GM19099 (cell line): ENCODE results near the gene HTR2A.

ENCODE experiments used
- POLR2A ChIP-seq: IDR thresholded peaks from 3 replicates; pipeline ENCODE4 v1.6.1; 2011; ENCODE audit warnings: low read depth; ENCODE audit not compliant: insufficient read length; ENCODE audit errors: extremely low read depth

Gene HTR2A

DNA sequence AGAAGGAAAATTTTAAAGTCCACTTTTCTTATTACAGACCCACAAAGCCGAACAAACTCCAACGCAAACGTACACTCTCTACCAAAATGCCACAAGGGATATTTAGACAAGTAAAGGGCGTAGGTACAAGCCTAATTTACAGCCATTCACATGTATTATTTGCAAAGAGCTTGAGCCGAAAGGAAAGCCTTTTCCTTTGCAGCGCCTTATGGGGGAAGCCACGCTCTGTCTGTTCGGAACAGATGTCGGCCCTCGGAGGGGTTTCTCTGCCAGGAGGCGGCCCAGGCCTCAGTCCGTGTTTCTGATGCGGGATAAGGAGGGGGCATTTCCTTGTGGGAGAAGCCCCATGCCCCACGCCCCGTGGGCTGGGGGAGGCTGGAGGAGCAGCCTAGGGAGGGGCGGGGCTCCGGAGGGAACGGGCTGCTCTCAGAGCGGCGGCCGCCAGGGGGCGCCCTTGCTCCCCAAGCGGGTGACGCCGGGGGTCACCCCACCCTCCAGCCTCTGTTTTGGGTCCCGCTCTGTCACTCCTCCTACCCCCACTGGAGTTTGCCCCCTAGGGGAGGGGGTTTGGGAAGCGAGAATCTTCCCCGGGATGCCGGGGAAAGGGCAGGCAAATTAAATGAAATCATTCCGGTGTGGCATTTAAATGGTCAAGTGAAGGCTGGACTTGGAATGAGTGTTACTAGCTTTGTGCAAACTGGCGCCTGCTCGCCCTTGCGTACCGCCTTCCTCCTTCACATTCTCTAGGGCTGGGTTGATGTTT lies 2.9 kb downstream of the HTR2A start:
- no peak for TF ChIP-seq POLR2A

DNA sequence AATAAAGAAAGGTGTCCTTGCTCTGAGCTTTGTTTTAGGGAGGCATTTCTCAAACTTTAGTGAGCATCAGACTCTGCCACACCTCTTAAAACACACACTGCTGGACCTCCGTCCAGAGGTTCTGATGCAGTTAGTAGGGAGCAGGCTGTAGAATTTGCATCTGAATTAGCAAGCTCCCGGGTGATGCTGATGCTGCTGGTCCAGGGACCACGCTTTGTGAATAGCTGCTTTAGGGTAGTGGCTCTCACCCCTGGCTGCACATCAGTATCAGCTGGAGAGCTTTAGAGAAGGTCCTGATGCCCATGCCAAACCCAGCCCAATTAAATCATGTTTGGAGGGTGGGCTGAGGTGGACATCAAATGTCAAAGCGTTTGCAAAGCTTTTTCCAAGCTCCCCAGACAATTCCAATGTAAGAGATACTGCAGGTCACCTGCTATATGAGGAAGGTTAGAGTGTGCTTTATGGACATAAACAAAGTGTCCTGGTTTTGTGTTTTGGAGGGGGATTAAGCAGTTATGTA lies 3.6 kb downstream of the HTR2A start:
- no peak for TF ChIP-seq POLR2A

DNA sequence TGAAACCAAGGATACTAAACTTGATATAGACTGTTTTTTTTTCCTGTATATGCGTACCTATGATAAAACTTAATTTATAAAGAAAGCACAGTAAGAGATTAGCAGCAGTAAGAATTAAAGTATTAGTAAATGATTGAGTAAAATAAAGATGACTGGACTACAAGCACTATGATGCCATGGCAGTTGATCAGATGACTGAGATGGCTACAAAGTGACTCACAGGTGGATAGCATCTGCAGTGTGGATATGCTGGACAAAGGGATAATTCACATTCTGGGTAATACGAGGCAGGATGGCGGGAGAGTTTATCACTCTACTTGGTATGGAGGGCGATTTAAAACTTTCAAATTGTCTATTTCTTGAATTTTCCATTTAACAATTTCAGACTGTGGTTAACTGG lies 11.8 kb downstream of the HTR2A start:
- TF ChIP-seq POLR2A, result no peak

DNA sequence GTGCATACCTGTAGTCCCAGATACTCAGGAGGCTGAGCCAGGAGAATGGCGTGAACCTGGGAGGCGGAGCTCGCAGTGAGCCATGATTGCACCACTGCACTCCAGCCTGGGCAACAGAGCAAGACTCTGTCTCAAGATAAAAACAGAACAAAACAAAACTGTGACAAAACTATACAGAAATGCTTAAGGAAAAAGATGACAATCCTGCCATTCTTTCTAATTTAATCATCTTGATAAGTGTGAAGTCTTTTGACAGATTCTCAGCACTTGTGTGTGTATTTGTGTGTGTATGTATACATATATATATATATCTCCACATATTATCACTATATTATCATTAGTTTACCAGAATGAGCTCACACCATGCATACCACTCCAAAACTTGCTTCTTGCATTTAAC lies 12.3 kb downstream of the HTR2A start:
- TF ChIP-seq POLR2A, result no peak

DNA sequence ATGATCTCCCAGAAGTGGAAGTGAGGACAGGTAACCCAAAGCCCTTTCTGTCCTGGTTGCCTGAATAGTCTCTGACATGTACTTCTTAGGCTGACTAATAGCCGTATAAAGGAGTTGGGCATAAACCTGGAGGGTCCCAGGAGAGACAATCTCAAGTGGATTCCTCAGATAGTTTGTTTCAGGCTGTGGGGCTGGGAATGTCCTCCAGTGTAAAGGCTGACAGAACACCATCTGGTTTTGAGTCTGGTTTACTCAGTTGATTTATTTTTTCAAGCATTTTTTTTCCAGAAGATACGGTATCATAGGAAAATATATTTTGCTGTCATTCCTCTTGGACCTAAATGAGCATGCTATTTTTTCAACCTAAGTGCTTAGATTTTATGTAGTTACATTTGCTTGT lies 15.2 kb downstream of the HTR2A start:
- no peak for TF ChIP-seq POLR2A

DNA sequence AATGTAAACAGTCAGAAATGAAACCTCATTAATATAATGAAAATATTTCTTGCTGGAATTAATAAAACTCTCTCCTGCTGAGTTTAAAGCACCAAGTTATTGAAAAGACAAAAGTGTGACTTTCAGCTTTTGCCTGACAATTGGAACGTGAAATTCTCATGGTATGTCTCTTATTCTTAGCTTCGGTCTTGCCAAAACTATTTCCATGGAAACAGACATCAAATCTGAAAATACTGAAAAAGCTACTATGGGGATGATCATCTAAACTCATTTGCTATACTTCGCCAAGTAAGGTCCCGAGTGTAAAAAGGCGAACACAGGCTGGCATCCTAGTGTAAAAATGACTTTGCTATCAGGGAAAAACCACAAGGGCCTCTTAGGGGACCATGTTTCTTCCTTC lies 22.8 kb downstream of the HTR2A start:
- TF ChIP-seq POLR2A, result no peak

DNA sequence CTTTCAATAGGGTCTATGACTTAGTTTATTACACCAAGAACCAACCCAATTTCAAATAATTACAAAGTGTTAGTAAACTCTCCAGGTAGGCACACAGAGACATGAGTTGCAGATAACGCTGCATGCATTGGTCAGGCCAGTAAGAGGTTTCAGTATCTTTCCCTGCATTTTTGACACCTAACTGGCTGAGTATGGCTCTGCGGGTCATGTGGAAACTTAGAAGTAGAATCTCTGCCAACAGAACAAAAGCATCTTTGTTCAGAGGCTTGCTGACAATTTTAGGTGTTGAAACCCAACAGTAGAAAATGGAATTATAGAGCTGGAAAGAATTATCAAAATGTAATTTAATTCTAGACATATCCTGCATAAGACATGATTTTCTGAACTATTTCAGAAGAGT lies 25.3 kb downstream of the HTR2A start:
- no peak for TF ChIP-seq POLR2A

DNA sequence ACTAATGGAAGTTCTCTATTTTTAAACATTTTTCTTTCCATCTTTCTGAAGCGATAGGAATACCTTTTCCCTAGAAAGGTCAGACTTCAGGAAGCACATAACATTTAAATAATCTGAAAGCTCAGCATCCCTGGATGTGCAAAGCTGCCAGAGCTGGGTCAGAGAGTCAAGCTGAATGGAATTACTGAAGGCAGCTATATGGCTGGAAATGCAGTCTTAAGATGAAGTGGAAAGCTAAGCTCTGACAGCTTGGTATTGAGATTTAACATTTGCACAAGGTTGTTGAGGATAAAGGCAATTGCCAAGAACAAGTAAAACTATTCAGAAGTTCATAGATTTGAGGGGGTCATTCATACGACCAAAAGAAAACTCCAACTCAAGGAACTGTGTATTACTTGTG lies 28.8 kb downstream of the HTR2A start:
- no peak for TF ChIP-seq POLR2A

DNA sequence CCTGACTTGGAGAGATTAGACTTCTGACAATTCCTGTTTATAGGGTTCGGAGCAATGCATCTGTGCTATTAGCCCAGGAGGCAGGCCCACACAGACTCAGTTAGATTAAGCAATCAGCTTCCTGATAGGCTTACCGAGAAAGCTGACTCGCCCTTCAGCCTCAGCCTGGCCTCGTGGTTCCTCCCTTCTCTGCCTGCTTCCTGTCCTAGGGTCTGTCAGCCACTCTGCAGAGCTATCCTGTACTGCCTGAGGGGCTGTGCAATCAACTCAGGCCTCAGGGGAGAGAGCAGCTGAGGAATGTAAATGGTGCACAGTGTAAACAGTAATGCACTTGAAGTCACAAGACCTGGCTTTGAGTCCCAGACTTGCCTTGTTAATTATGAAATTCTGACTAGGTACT lies 30.7 kb downstream of the HTR2A start:
- TF ChIP-seq POLR2A, result no peak

DNA sequence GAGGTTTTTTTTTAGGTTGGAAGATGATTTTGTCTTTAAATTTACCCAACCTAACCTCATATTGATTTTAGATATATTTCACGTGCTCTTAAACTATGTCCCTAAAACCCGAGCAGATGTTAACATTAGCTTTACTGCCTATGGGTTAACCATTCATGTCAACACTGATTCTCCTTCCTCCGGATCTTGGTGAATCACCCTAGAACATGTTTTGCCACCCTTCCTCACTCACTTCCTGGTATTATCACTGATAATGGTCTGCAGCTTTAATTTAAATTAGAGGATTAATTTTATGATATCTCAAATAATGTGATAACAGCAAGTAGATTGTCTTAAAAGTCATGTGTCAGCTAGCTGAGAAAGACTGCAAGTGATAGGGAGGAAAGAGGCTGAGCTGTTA lies 31.9 kb downstream of the HTR2A start:
- no peak for TF ChIP-seq POLR2A

DNA sequence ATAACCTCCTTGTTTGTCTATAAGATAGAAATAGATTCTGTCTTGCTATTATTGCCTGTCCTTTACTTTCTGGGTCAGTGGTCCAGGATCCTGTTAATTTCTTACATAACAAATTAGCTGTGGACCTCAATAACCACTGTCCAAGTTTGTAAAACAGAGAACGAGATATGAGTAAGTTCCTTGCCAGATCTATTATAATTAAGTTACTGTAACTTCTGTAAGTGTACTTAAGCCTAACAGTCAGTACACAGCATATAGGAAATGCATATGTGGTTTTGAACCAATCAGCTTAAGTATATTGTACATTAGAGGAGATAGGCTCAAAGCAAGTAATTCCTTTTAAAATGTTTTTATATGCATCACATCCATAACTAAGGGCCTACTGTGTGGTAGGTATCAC lies 34.9 kb downstream of the HTR2A start:
- no peak for TF ChIP-seq POLR2A

DNA sequence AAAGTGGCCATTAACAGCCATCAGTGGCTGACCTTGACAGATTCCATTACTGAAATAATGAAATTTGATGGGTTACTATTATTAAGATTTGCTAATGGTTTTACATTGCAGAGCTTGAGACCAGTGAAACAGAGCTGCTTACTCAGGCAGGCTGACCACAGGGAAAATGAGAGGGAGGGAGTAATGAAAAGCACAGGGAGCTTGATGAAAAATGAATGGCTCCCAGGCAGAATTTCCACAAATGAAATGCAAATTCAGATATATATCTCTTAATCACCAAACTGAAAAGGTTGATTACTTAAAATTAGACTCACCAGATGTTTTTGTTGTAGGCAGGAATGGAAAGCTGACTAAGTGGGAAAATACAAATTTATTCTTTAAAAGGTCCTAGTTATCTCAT lies 36.1 kb downstream of the HTR2A start:
- TF ChIP-seq POLR2A, result no peak

DNA sequence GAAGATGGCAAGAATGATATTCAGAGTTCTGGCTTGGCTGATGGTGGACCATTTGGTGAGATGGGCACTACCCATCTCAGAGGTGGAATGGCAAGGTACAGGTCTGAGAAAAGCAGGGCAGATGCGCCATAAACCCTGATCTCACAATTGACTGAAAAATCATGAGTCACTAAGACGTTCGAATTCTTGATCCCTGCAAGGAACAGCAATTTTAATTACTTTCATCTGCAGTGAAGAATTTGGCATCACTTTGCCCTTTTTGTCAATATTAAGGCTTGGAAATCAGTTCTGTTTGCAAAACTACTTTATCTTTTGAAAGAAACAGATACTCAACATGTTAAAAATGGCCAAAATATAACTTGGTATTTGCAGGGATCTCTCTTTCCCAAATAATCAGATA lies 38.1 kb downstream of the HTR2A start:
- TF ChIP-seq POLR2A, result no peak

DNA sequence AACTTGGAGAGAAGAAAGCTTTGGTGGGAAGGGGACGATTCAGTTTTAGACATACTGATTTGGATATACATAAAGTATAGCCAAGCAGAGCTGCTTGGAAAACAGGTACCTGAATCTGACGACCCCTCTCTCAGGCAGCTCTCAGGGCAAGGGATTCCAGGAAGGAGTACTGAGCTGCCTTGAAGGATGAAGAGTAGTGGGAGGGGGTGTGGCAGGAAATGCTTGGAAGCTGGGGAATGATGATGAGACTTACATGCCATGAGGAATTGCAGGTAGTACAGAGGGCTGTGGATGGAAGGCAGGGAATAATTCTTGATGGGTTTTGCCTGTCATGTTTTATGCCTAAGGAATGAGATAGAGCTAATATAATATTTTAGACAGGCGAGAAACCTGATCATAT lies 38.7 kb downstream of the HTR2A start:
- TF ChIP-seq POLR2A, result no peak

DNA sequence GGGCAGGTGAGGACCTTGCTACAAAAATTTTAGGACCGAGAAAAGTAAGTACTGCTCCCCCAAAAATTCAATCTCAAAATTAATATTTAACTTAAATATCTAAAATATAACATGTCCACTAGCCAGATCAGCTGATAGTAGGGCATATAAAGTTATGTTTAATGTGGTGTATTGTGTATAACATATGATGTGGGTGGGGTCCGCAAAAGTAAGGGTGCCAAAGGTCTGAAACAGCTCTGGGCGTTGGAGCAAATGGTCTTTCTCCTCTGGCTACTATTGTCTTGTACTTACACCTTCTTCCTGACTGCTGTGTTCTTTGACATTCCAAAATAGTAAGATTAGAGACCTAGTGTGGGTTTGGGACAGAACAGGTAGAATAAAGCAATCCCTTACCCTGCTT lies 41.2 kb downstream of the HTR2A start:
- TF ChIP-seq POLR2A, result no peak

DNA sequence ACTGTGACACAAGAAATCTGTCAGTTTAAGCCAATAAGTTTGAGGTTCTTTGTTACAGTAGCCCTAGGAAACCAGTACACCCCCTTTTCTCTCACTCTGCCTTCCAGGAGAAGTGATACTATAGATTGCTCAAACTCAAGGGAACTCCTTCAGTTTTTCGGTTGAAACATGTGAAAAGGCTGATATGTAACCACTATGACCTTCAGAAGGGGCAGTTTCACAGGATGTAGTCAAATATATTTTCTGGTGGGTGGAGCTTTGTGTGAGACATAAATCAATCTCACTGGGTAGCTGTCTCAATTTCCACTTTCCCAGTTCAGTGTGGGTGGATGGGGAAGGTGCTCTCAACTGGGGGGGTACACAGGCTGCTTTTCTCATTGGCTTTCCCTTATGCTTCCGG lies 41.7 kb downstream of the HTR2A start:
- TF ChIP-seq POLR2A, result no peak

DNA sequence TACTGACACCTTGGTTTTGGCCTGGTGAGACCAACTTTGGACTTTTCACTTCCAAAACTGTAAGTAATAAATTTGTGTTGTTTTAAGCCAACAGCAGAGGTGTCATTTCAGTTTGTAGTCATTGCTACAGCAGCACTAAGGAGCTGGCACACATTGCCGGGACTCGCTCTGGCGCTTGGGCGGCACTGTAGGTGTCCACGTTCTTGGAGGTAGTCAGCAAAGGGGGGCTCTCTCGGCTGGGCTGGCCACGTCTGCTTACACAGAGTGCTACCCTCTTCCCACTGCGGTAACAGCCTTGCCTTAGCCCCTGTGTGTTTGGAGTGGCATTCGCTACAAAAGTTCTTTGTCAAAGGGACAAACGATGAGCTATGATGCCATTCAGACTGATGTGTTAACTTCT lies 44.7 kb downstream of the HTR2A start:
- TF ChIP-seq POLR2A, result no peak

DNA sequence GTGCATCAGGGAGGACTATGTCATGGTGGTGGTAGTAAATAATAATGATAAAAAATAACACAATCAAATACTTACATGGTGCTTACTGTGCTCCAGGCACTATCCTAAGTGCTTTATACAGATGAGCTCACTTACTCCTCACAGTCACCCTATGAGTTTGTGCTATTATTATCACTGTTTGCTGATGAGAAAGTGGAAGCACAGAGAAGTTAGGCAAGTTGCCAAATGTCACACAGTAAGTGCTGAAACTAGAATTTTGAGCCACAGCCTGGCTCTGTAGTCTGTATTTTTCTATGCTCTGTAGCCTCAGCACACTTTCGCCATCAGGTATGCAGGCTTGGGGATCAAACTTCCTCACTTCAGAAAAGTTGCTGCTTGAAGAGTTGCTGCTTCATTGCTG lies 46.6 kb downstream of the HTR2A start:
- no peak for TF ChIP-seq POLR2A

DNA sequence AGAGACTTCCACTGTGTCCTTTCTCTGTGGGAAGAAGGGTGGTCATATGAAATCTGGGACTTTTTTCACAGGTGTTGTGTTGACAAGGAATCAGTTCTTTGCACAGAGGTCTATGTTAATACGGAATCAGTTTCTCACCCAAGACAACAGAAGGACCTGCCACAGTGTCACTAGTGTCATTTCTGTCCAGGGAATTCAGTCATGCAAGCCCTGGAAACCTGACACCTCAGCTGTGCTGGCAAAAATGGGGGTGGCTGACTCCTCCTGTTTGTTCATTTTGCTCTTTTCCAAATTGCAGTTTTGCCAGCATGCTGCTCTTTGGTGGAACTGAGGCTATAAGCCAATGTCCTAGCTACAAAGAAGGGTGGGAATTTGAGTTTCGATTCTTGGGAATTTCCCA lies 50.1 kb downstream of the HTR2A start:
- no peak for TF ChIP-seq POLR2A
